Trophoblast cell (in vitro differentiated cells and primary cell): Measurements from ENCODE around the gene MFAP3L.

Experiments
- DNase-seq, 2 donors: peaks; one replicate each; pipeline ENCODE4 v3.0.0-alpha.2; 2016
- H2AFZ ChIP-seq: 2 replicates; pipeline ENCODE4 v1.6.1; 2013; ENCODE audit warnings: low read length, moderate library complexity, mild to moderate bottlenecking; ENCODE audit not compliant: insufficient read depth, poor library complexity
- H2AK5ac ChIP-seq: 2 replicates; pipeline ENCODE4 v1.6.1; 2013; ENCODE audit warnings: mild to moderate bottlenecking, low read length
- H2BK120ac ChIP-seq: 2 replicates; pipeline ENCODE4 v1.6.1; 2013; ENCODE audit warnings: low read length, mild to moderate bottlenecking, moderate library complexity; ENCODE audit not compliant: insufficient read depth, poor library complexity
- H2BK12ac ChIP-seq: 2 replicates; pipeline ENCODE4 v1.6.1; 2013; ENCODE audit warnings: mild to moderate bottlenecking, low read length, moderate library complexity
- H2BK5ac ChIP-seq: 2 replicates; pipeline ENCODE4 v1.6.1; 2013; ENCODE audit warnings: low read length, low read depth, moderate library complexity, mild to moderate bottlenecking; ENCODE audit not compliant: poor library complexity
- H3K14ac ChIP-seq: 2 replicates; pipeline ENCODE4 v1.6.1; 2013; ENCODE audit warnings: mild to moderate bottlenecking, low read length
- H3K18ac ChIP-seq: 2 replicates; pipeline ENCODE4 v1.6.1; 2013; ENCODE audit warnings: mild to moderate bottlenecking, low read length
- H3K23ac ChIP-seq: 2 replicates; pipeline ENCODE4 v1.6.1; 2013; ENCODE audit warnings: low read length
- H3K27ac ChIP-seq: 2 replicates; pipeline ENCODE4 v1.5.1; 2013; ENCODE audit warnings: low read depth, mild to moderate bottlenecking, inconsistent platforms, low read length, moderate library complexity
- H3K27me3 ChIP-seq: 2 replicates; pipeline ENCODE4 v1.6.1; 2013; ENCODE audit warnings: inconsistent platforms, mild to moderate bottlenecking, low read length, moderate library complexity; ENCODE audit not compliant: insufficient read depth
- H3K36me3 ChIP-seq, 2 experiments: 1 replicate in 1 of 2; 2 replicates in 1 of 2; pipeline ENCODE4 v1.6.1; 2013; ENCODE audit warnings: low read length in 2 of 2, mild to moderate bottlenecking in 2 of 2, moderate library complexity in 1 of 2; ENCODE audit not compliant: insufficient read depth in 2 of 2, control insufficient read depth in 1 of 2
- H3K4ac ChIP-seq: 2 replicates; pipeline ENCODE4 v1.6.1; 2013; ENCODE audit warnings: low read depth, mild to moderate bottlenecking, low read length, moderate library complexity
- H3K4me1 ChIP-seq, 2 experiments: 1 replicate in 1 of 2; 2 replicates in 1 of 2; pipeline ENCODE4 v1.6.1; 2013; ENCODE audit warnings: low read length in 2 of 2, mild to moderate bottlenecking in 2 of 2, moderate library complexity in 1 of 2; ENCODE audit not compliant: insufficient read depth in 2 of 2, control insufficient read depth in 1 of 2
- H3K4me2 ChIP-seq: 2 replicates; pipeline ENCODE4 v1.6.1; 2013; ENCODE audit warnings: inconsistent platforms, mild to moderate bottlenecking, low read length, moderate library complexity
- H3K4me3 ChIP-seq: 2 replicates; pipeline ENCODE4 v1.5.1; 2013; ENCODE audit warnings: mild to moderate bottlenecking, low read depth, low read length, inconsistent platforms
- H3K79me1 ChIP-seq: one replicate; pipeline ENCODE4 v1.6.1; 2013; ENCODE audit warnings: low read length
- H3K79me2 ChIP-seq: 2 replicates; pipeline ENCODE4 v1.6.1; 2013; ENCODE audit warnings: low read length, mild to moderate bottlenecking; ENCODE audit not compliant: control insufficient read depth, insufficient read depth, poor library complexity
- H3K9ac ChIP-seq: 2 replicates; pipeline ENCODE4 v1.6.1; 2013; ENCODE audit warnings: mild to moderate bottlenecking, low read length
- H3K9me3 ChIP-seq: 2 replicates; pipeline ENCODE4 v1.6.1; 2013; ENCODE audit warnings: low read depth, mild to moderate bottlenecking, control low read depth, inconsistent platforms, low read length; ENCODE audit not compliant: insufficient read depth
- H4K12ac ChIP-seq: 2 replicates; pipeline ENCODE4 v1.6.1; 2013; ENCODE audit warnings: low read depth, mild to moderate bottlenecking, low read length, moderate library complexity
- H4K8ac ChIP-seq: 2 replicates; pipeline ENCODE4 v1.6.1; 2013; ENCODE audit warnings: low read depth, mild to moderate bottlenecking, low read length, moderate library complexity
- H4K91ac ChIP-seq: one replicate; pipeline ENCODE4 v1.6.1; 2013; ENCODE audit warnings: low read depth, mild to moderate bottlenecking, low read length, moderate library complexity
- WGBS: extraction: QIAGEN DNeasy Blood & Tissue Kit; methylation state at CpG from one replicate; pipeline ENCODE4 v1.1.7; 2013; ENCODE audit warnings: missing lambda C conversion rate; ENCODE audit not compliant: insufficient read length, insufficient coverage; ENCODE audit errors: extremely low coverage; 5-methylcytosine and 5-hydroxymethylcytosine counted together

MFAP3L gene

GRCh38 chr4:169975131-169975837 is 50.9 kb downstream of the MFAP3L start:
- Histone ChIP-seq H4K8ac (no peak overlapping the region), H3K27me3 (no peaks in the 10 kb centered on the region), H3K27ac (no peak overlapping the region), H2AFZ (no peak overlapping the region), H3K79me1 (no peaks in the 10 kb centered on the region), H4K12ac (no peak overlapping the region), H4K91ac (no peak overlapping the region), H3K9ac (no peak overlapping the region), H2BK12ac (no peak overlapping the region), H3K4ac (no peak overlapping the region), H3K23ac (no peak overlapping the region), H3K14ac (no peak overlapping the region), H3K79me2 (no peaks in the 10 kb centered on the region), H3K4me1 (no peaks in the 10 kb centered on the region), H3K4me3 (no peak overlapping the region), H2BK120ac (no peak overlapping the region), H2BK5ac (no peak overlapping the region), H2AK5ac (no peak overlapping the region), H3K9me3 (peaks cover 2% of the 10 kb centered on the region), H3K36me3 (no peaks in the 10 kb centered on the region), H3K4me2 (no peak overlapping the region), H3K18ac (no peak overlapping the region)
- DNase-seq: peak; percentile 52 to 85
- WGBS: no CpG with 5 or more reads among the region's 6 CpGs

- H3K14ac ChIP-seq: no peak overlapping the region
These were observed 54.7 kb downstream of the MFAP3L start for GRCh38 chr4:169971456-169972015.

GRCh38 chr4:169968999-169969398 is 57.2 kb downstream of the MFAP3L start:
- H2BK120ac ChIP-seq: no peak overlapping the region
- no peaks in the 10 kb centered on the region for H3K79me2 ChIP-seq
- no peak overlapping the region for H2AFZ ChIP-seq
- H3K79me1 ChIP-seq: peaks cover 6% of the 10 kb centered on the region
- no peak overlapping the region for H2BK12ac ChIP-seq
- H3K4me1 ChIP-seq: peaks cover 5% of the 10 kb centered on the region in 2 experiments
- no peaks in the 10 kb centered on the region for H3K27me3 ChIP-seq
- no peak overlapping the region for H4K12ac ChIP-seq
- WGBS: no CpG with 5 or more reads among the region's 2 CpGs
- no peak overlapping the region for H3K4me3 ChIP-seq
- DNase-seq: peak; percentile 87 to 96
- H2AK5ac ChIP-seq: no peak overlapping the region
- H3K9me3 ChIP-seq: no peaks in the 10 kb centered on the region
- H4K8ac ChIP-seq: no peak overlapping the region
- no peak overlapping the region for H4K91ac ChIP-seq
- H3K36me3 ChIP-seq: no peaks in the 10 kb centered on the region
- no peak overlapping the region for H3K4ac ChIP-seq
- no peak overlapping the region for H3K14ac ChIP-seq
- no peak overlapping the region for H3K4me2 ChIP-seq
- no peak overlapping the region for H3K9ac ChIP-seq
- H3K27ac ChIP-seq: no peak overlapping the region
- H3K18ac ChIP-seq: no peak overlapping the region
- H3K23ac ChIP-seq: no peak overlapping the region
- H2BK5ac ChIP-seq: no peak overlapping the region

More at GRCh38 chr4:169971456-169972015, 54.7 kb downstream of the MFAP3L start:
- Histone ChIP-seq H4K12ac (no peak overlapping the region), H3K9ac (no peak overlapping the region), H2BK12ac (peak overlapping the region; percentile 66), H3K79me1 (peaks cover 6% of the 10 kb centered on the region), H3K4ac (no peak overlapping the region), H4K8ac (no peak overlapping the region), H2AK5ac (no peak overlapping the region), H3K4me1 (peaks cover 5% of the 10 kb centered on the region in 2 experiments), H2BK120ac (no peak overlapping the region), H3K27me3 (no peaks in the 10 kb centered on the region), H3K27ac (no peak overlapping the region), H2BK5ac (no peak overlapping the region), H4K91ac (no peak overlapping the region), H3K79me2 (no peaks in the 10 kb centered on the region), H3K4me2 (no peak overlapping the region), H3K18ac (no peak overlapping the region), H3K36me3 (no peaks in the 10 kb centered on the region), H3K9me3 (peaks cover 2% of the 10 kb centered on the region), H3K23ac (no peak overlapping the region), H2AFZ (no peak overlapping the region), H3K4me3 (no peak overlapping the region)
- WGBS: no CpG with 5 or more reads among the region's 9 CpGs
- DNase-seq: peak in 1 of 2 donors; percentile 31

GRCh38 chr4:169963998-169964397 is 62.2 kb downstream of the MFAP3L start:
- H3K14ac ChIP-seq: no peak overlapping the region
- no peak overlapping the region for H3K4me2 ChIP-seq
- H2BK12ac ChIP-seq: no peak overlapping the region
- no peak overlapping the region for H3K18ac ChIP-seq
- H3K79me2 ChIP-seq: no peaks in the 10 kb centered on the region
- H3K27ac ChIP-seq: no peak overlapping the region
- no peaks in the 10 kb centered on the region for H3K4me1 ChIP-seq
- H3K36me3 ChIP-seq: no peaks in the 10 kb centered on the region
- DNase-seq: no peak
- no peak overlapping the region for H2BK120ac ChIP-seq
- H3K23ac ChIP-seq: no peak overlapping the region
- no peaks in the 10 kb centered on the region for H3K27me3 ChIP-seq
- no peak overlapping the region for H2AK5ac ChIP-seq
- H2AFZ ChIP-seq: no peak overlapping the region
- H4K8ac ChIP-seq: no peak overlapping the region
- no peak overlapping the region for H3K9ac ChIP-seq
- no peaks in the 10 kb centered on the region for H3K9me3 ChIP-seq
- H3K4ac ChIP-seq: no peak overlapping the region
- WGBS: no CpG with 5 or more reads among the region's 1 CpG
- no peak overlapping the region for H4K12ac ChIP-seq
- H4K91ac ChIP-seq: no peak overlapping the region
- H3K79me1 ChIP-seq: no peaks in the 10 kb centered on the region
- H2BK5ac ChIP-seq: no peak overlapping the region
- no peak overlapping the region for H3K4me3 ChIP-seq
